ENCODE measurements around the gene DCBLD2.

- TF ChIP-seq CTCF (IDR thresholded peaks at IDR 0.05): no peak
- TF ChIP-seq POLR2A (IDR thresholded peaks at IDR 0.05): no peak
These were observed 118.5 kb downstream of the DCBLD2 start for GRCh38 chr3:98782824-98783500.
